ENCODE data around the gene NALF2.

NALF2 gene

GRCh38 chrX:69501429-69501828 is 2.7 kb upstream of the NALF2 start:
- Histone ChIP-seq H3K27ac (ENCODE audit: low read length, poor library complexity, severe bottlenecking) (no peak overlapping the region), H2AK5ac (ENCODE audit: low read length, severe bottlenecking) (no peak overlapping the region), H2BK120ac (ENCODE audit: low read depth, low read length) (no peak overlapping the region), H3K18ac (ENCODE audit: low read depth in 1 of 2, low read length in 2 of 2) (no peak overlapping the region), H3K27me3 (ENCODE audit: control insufficient read depth in 1 of 2, insufficient read depth in 1 of 2, low read length in 2 of 2) (peaks cover 9 to 77% of the 10 kb centered on the region in 2 experiments), H2BK15ac (ENCODE audit: low read depth, poor library complexity, severe bottlenecking) (no peak overlapping the region), H3K14ac (ENCODE audit: low read length in 2 of 2) (no peak overlapping the region), H4K91ac (ENCODE audit: low read length) (no peak overlapping the region), H3K23ac (ENCODE audit: low read length in 2 of 2) (no peak overlapping the region), H3K9ac (ENCODE audit: low read length) (no peak overlapping the region), H2AFZ (ENCODE audit: low read depth, low read length) (no peak overlapping the region), H3K4me3 (ENCODE audit: insufficient read depth in 1 of 2, low read depth in 1 of 2, low read length in 2 of 2) (no peak overlapping the region), H3K4me1 (ENCODE audit: control insufficient read depth, insufficient read depth, low read depth, low read length) (peaks cover 7% of the 10 kb centered on the region), H3K4ac (ENCODE audit: low read depth in 1 of 2, low read length in 2 of 2) (no peak overlapping the region), H3K9me3 (ENCODE audit: control insufficient read depth, low read length) (peaks cover 25% of the 10 kb centered on the region), H4K8ac (ENCODE audit: low read length) (no peak overlapping the region), H2BK5ac (ENCODE audit: low read depth, low read length, poor library complexity, severe bottlenecking) (no peak overlapping the region), H3K79me1 (replicated peaks; ENCODE audit: low read length, poor library complexity, severe bottlenecking) (no peaks in the 10 kb centered on the region), H3K36me3 (ENCODE audit: control insufficient read depth in 1 of 2, insufficient read depth in 2 of 2, low read depth in 1 of 2, low read length in 2 of 2) (no peaks in the 10 kb centered on the region), H2BK12ac (ENCODE audit: low read length in 2 of 2) (no peak overlapping the region), H3K4me2 (ENCODE audit: low read length, poor library complexity, severe bottlenecking) (no peak overlapping the region)
- WGBS = 60% methylated on average over 3 of the region's 3 CpGs
- DNase-seq = no peak

DNA sequence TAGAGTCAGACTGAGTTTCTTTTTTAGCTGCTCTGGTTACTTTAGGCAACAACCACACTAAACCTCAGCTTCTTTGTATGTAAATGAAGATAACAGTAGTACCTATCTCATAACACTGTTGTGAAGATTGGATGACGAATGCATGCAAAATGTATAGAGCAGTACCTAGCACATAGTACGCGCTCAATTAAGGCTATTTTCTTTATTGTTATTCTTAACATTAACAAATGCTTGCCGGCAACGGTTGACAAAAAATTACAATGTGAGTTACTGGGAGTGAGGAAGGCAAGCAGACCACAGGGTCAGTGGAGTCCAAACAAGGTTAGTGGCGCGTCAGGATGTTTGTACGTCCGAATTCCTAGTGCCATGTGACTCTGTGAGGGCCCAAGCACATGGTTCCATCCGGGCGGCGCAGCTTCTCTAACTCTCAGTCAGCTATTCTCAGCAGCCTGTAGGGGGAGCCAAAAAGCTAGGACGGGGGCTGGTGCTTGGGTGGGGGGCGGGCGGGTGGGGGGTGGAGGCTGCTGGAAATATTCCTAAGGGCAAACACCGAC is 821 bp upstream of the NALF2 start:
- H3K4ac ChIP-seq (ENCODE audit: low read depth in 1 of 2, low read length in 2 of 2) = no peak overlapping the region
- 50% methylated on average over 2 of the region's 16 CpGs for WGBS
- H3K23ac ChIP-seq (ENCODE audit: low read length in 2 of 2) = no peak overlapping the region
- H3K14ac ChIP-seq (ENCODE audit: low read length in 2 of 2) = no peak overlapping the region
- no peak for DNase-seq
- no peak overlapping the region for H4K8ac ChIP-seq (ENCODE audit: low read length)
- no peak overlapping the region for H3K9ac ChIP-seq (ENCODE audit: low read length)
- no peak overlapping the region for H3K4me3 ChIP-seq (ENCODE audit: insufficient read depth in 1 of 2, low read depth in 1 of 2, low read length in 2 of 2)
- H4K91ac ChIP-seq (ENCODE audit: low read length) = no peak overlapping the region
- peaks cover 22% of the 10 kb centered on the region for H3K9me3 ChIP-seq (ENCODE audit: control insufficient read depth, low read length)
- H3K36me3 ChIP-seq (ENCODE audit: control insufficient read depth in 1 of 2, insufficient read depth in 2 of 2, low read depth in 1 of 2, low read length in 2 of 2) = no peaks in the 10 kb centered on the region
- no peak overlapping the region for H3K4me2 ChIP-seq (ENCODE audit: low read length, poor library complexity, severe bottlenecking)
- H2AK5ac ChIP-seq (ENCODE audit: low read length, severe bottlenecking) = no peak overlapping the region
- H3K4me1 ChIP-seq (ENCODE audit: control insufficient read depth, insufficient read depth, low read depth, low read length) = peaks cover 7% of the 10 kb centered on the region
- H2BK12ac ChIP-seq (ENCODE audit: low read length in 2 of 2) = no peak overlapping the region
- H2BK120ac ChIP-seq (ENCODE audit: low read depth, low read length) = no peak overlapping the region
- H3K79me1 ChIP-seq (replicated peaks; ENCODE audit: low read length, poor library complexity, severe bottlenecking) = no peaks in the 10 kb centered on the region
- H2BK5ac ChIP-seq (ENCODE audit: low read depth, low read length, poor library complexity, severe bottlenecking) = no peak overlapping the region
- H3K27ac ChIP-seq (ENCODE audit: low read length, poor library complexity, severe bottlenecking) = no peak overlapping the region
- no peak overlapping the region for H2AFZ ChIP-seq (ENCODE audit: low read depth, low read length)
- no peak overlapping the region for H3K18ac ChIP-seq (ENCODE audit: low read depth in 1 of 2, low read length in 2 of 2)
- no peak overlapping the region for H2BK15ac ChIP-seq (ENCODE audit: low read depth, poor library complexity, severe bottlenecking)
- H3K27me3 ChIP-seq (ENCODE audit: control insufficient read depth in 1 of 2, insufficient read depth in 1 of 2, low read length in 2 of 2) = peaks cover 27 to 75% of the 10 kb centered on the region in 2 experiments

DNA sequence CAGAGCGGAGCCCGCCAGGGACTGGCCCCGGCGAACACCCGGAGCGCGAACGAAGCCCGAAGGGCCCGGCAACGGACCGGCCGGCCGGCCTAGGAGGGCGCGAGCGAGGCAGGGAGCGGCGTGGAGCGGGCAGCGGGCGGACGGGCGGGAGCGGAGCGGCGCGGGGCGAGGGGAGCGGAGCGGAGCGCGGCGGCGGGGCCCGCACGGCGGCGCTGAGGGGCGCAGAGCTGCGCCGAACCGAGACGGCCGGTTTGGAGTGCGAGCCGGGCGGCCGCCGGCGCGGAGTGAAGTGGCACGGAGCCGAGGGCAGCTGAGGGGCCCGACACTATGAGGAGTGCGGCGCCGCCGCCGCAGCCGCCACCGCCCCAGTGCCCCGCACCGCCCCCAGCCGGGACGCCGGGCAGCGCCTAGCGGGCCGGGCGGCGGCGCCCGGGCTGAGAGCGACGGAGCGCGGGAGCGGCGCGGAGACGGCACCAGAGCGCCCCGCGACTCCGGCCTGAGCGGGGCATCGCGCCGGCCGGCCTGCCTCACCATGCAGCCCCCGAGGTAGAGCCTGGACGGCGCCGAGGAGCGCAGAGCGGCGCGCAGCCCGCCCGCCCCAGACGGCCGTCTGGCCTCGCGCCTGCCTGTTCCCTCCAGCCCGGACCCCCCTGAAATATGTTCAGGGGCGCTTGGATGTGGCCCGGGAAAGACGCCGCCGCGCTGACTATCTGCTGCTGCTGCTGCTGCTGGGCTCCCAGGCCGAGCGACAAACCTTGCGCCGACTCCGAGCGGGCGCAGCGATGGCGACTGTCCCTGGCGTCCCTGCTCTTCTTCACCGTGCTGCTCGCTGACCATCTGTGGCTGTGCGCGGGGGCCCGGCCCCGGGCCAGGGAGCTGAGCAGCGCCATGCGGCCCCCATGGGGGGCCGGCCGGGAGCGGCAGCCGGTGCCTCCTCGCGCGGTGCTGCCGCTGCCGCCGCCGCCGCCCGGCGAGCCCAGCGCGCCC is 793 bp downstream of the NALF2 start:
- H4K8ac ChIP-seq (ENCODE audit: low read length) = no peak overlapping the region
- H3K4ac ChIP-seq (ENCODE audit: low read depth in 1 of 2, low read length in 2 of 2) = no peak overlapping the region
- H3K18ac ChIP-seq (ENCODE audit: low read depth in 1 of 2, low read length in 2 of 2) = no peak overlapping the region
- H3K4me2 ChIP-seq (ENCODE audit: low read length, poor library complexity, severe bottlenecking) = peak overlapping the region; percentile 59
- no peak overlapping the region for H2BK120ac ChIP-seq (ENCODE audit: low read depth, low read length)
- H3K27me3 ChIP-seq (ENCODE audit: control insufficient read depth in 1 of 2, insufficient read depth in 1 of 2, low read length in 2 of 2) = peaks cover 30 to 75% of the 10 kb centered on the region in 2 experiments
- H3K23ac ChIP-seq (ENCODE audit: low read length in 2 of 2) = no peak overlapping the region
- no peak overlapping the region for H4K91ac ChIP-seq (ENCODE audit: low read length)
- no peak overlapping the region for H2AFZ ChIP-seq (ENCODE audit: low read depth, low read length)
- no peak overlapping the region for H3K14ac ChIP-seq (ENCODE audit: low read length in 2 of 2)
- WGBS = 0% methylated on average over 2 of the region's 146 CpGs
- no peak overlapping the region for H2BK12ac ChIP-seq (ENCODE audit: low read length in 2 of 2)
- peaks cover 7% of the 10 kb centered on the region for H3K4me1 ChIP-seq (ENCODE audit: control insufficient read depth, insufficient read depth, low read depth, low read length)
- H3K79me1 ChIP-seq (replicated peaks; ENCODE audit: low read length, poor library complexity, severe bottlenecking) = no peaks in the 10 kb centered on the region
- DNase-seq = no peak
- H3K27ac ChIP-seq (ENCODE audit: low read length, poor library complexity, severe bottlenecking) = no peak overlapping the region
- H3K9ac ChIP-seq (ENCODE audit: low read length) = no peak overlapping the region
- H3K36me3 ChIP-seq (ENCODE audit: control insufficient read depth in 1 of 2, insufficient read depth in 2 of 2, low read depth in 1 of 2, low read length in 2 of 2) = no peaks in the 10 kb centered on the region
- H2BK15ac ChIP-seq (ENCODE audit: low read depth, poor library complexity, severe bottlenecking) = no peak overlapping the region
- H2BK5ac ChIP-seq (ENCODE audit: low read depth, low read length, poor library complexity, severe bottlenecking) = no peak overlapping the region
- peak overlapping the region; percentile 44 to 58 for H3K4me3 ChIP-seq (ENCODE audit: insufficient read depth in 1 of 2, low read depth in 1 of 2, low read length in 2 of 2)
- peaks cover 10% of the 10 kb centered on the region for H3K9me3 ChIP-seq (ENCODE audit: control insufficient read depth, low read length)
- H2AK5ac ChIP-seq (ENCODE audit: low read length, severe bottlenecking) = no peak overlapping the region
